Natural killer cell treated with Interleukin-12 subunit alpha and Interleukin-12 subunit beta and Interleukin-15 and Interleukin-18, amount 100 ng/mL, for 72 hours (primary cell): ENCODE data around the gene UBR1. TPM values are rescaled to one million over a fixed set of nuclear protein-coding genes. Genes with fewer than 3 reads are reported as not detected.

ENCODE experiments used
- ATAC-seq, 2 donors: fragments of 150-1000 bp; cut with Tn5 transposase in 1 of 2; sonication (Bioruptor Pico), chemical (Tn5 transposase) in 1 of 2; 2 replicates each; pipeline ENCODE4 v1.10.0; 2021
- DNase-seq: peaks from one replicate; pipeline ENCODE4 v3.0.0; 2022; ENCODE audit warnings: low spot score
- H3K27ac Mint-ChIP-seq, 2 donors: 1 replicate in 1 of 2; 2 replicates in 1 of 2; pipeline ENCODE4 v1.8.0; 2022; ENCODE audit warnings: mixed read lengths in 2 of 2, mild to moderate bottlenecking in 1 of 2, moderate library complexity in 1 of 2
- H3K27me3 Mint-ChIP-seq, 2 donors: 1 replicate in 1 of 2; 2 replicates in 1 of 2; pipeline ENCODE4 v1.8.0; 2022; ENCODE audit warnings: mixed read lengths in 2 of 2
- H3K36me3 Mint-ChIP-seq: one replicate; pipeline ENCODE4 v1.8.0; 2022; ENCODE audit warnings: mixed read lengths
- H3K4me1 Mint-ChIP-seq, 2 donors: 1 replicate in 1 of 2; 2 replicates in 1 of 2; pipeline ENCODE4 v1.8.0; 2022; ENCODE audit warnings: low read depth in 2 of 2, mixed read lengths in 2 of 2, mild to moderate bottlenecking in 1 of 2
- H3K4me3 Mint-ChIP-seq: one replicate; pipeline ENCODE4 v1.8.0; 2022; ENCODE audit warnings: mixed read lengths
- H3K9me3 Mint-ChIP-seq: 2 replicates; pipeline ENCODE4 v1.8.0; 2022; ENCODE audit warnings: mixed read lengths
- total RNA-seq, 2 donors: library from RNA; stranded (reverse); gene quantifications; one replicate each; pipeline ENCODE4 v1.2.3, GENCODE V29; 2022

Gene UBR1
- total RNA-seq, 2 donors from 2014 or later, result 56.4 to 59.4 TPM

DNA sequence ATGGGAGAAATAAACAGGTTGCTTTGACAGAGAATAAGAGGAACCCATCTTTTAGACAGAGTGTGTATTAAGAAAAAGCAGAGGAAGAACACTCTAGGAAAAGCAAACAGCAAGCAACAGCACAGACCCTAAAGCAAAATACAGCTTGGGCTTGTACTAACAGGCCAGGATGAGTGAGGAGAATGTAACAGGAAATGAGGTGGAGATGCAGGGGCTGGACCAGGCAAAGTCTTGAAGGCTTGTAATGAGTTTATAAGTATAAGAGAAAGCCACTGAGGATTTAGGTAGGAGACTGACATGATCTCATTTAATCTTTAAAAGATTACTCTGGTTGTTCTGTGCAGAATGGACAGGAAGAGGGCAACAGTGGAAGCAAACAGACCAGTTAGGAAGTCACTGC, 4.9 kb downstream of the UBR1 start:
- H3K9me3 Mint-ChIP-seq, result no peaks in the 10 kb centered on the region
- H3K27me3 Mint-ChIP-seq, result no peaks in the 10 kb centered on the region
- ATAC-seq, result no peak
- no peak overlapping the region for H3K4me3 Mint-ChIP-seq
- H3K4me1 Mint-ChIP-seq, result peaks cover 61 to 73% of the 10 kb centered on the region in 2 donors
- H3K27ac Mint-ChIP-seq, result peak overlapping the region in 1 of 2 donors; percentile 61
- peaks cover 45% of the 10 kb centered on the region for H3K36me3 Mint-ChIP-seq
- DNase-seq, result no peak

DNA sequence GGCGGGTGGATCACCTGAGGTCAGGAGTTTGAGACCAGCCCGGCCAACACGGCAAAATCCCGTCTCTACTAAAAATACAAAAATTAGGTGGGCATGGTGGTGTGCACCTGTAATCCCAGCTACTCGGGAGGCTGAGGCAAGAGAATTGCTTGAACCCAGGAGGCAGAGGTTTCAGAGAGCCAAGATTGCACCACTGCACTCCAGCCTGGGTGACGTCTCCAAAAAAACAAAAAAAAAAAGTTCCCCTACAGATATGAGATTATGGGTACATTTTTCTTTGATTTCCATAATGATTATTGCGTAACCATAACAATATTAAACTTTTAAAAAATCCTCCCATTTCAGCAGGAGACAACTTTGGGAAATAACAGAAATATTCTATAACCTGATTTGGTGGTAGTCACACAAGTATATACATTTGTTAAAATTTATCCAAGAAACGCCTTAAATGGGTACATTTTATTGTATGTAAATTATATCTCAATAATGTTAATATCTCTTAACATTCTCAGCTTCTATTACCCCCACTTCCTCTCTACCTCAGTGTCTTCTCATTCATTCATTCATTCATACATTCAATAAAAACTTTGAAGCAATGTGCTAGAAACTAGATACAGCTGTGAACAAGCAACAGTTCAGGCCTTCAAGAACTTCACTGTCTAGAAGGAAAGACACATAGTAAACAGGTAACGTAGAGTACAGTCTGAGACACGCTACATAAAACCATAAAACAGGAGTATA, 6.6 kb downstream of the UBR1 start:
- Mint-ChIP-seq H3K9me3 (no peaks in the 10 kb centered on the region), H3K4me3 (no peak overlapping the region)

DNA sequence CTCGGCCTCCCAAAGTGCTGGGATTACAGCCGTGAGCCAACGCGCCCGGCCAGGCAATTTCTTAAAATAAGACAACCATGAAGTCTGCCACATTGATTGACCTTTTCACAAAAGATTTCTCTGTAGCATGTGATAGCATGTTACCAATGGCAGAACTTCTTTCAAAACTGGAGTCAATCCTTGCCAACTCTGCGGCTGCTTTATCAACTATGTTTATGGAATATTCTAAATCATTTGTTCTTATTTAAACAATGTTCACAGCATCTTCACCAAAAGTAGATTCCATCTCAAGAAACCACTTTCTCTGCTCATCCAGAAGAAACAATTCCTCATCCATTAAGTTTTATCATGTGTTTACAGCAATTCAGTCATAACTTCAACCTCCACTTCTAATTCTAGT, 9.4 kb downstream of the UBR1 start:
- DNase-seq (no peak), ATAC-seq (no peak)
- Mint-ChIP-seq H3K4me3 (no peak overlapping the region), H3K27ac (no peak overlapping the region), H3K36me3 (peaks cover 25% of the 10 kb centered on the region), H3K27me3 (no peaks in the 10 kb centered on the region), H3K4me1 (peaks cover 43 to 64% of the 10 kb centered on the region in 2 donors), H3K9me3 (no peaks in the 10 kb centered on the region)

More for the DNA sequence above, 6.6 kb downstream of the UBR1 start:
- peaks cover 61 to 80% of the 10 kb centered on the region in 2 donors for H3K4me1 Mint-ChIP-seq
- peaks cover 39% of the 10 kb centered on the region for H3K36me3 Mint-ChIP-seq
- no peak for DNase-seq
- no peak for ATAC-seq
- H3K27me3 Mint-ChIP-seq, result no peaks in the 10 kb centered on the region
- no peak overlapping the region for H3K27ac Mint-ChIP-seq

DNA sequence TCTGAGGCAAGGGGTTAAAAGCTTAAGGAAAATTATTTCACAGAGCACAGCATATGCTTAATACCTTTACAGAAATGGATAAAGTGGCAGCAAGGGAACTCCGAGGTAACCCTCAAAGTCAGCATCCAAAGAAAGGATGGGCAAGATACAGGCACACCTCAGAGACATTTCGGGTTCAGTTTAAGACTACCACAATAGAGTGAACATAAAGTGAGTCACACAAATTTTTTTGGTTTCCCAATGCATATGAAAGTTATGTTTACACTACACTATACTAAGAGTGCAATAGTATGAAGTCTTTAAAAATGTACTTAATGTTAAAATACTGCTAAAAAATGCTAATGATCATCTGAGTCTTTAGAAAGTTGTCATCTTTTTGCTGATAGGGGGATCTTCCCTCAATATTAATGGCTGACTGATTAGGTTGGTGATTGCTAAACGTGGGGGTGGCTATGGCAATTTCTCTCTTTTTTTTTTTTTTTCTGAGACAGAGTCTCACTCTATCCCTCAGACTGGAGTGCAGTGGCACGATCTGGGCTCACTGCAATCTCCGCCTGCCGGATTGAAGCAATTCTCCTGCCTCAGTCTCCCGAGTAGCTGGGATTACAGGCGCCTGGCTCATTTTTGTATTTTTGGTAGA, 10.0 kb downstream of the UBR1 start:
- peaks cover 20% of the 10 kb centered on the region for H3K36me3 Mint-ChIP-seq
- H3K27ac Mint-ChIP-seq, result no peak overlapping the region
- H3K9me3 Mint-ChIP-seq, result no peaks in the 10 kb centered on the region
- H3K27me3 Mint-ChIP-seq, result no peaks in the 10 kb centered on the region
- no peak overlapping the region for H3K4me3 Mint-ChIP-seq
- peaks cover 37 to 58% of the 10 kb centered on the region in 2 donors for H3K4me1 Mint-ChIP-seq
- no peak for DNase-seq
- no peak for ATAC-seq

DNA sequence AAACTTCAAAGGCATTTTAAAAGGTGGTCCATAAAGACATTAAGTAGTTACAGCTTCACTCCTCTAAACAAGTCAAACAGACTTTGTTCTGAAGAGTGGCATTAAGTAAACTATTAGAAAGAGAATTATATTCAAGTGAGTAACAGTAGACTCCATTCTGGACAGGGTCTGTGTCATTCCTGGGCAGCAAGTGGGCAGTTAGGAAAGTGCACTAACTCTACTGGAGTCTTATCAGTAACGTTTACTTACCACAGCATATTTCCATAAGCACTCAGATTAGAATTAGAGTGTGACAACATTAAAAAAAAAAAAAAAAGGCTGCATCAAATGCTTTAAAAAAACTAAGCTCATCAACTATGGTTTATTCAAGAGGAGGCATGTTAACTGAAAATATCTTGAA, 10.6 kb downstream of the UBR1 start:
- ATAC-seq (no peak), DNase-seq (no peak)
- Mint-ChIP-seq H3K27me3 (no peaks in the 10 kb centered on the region), H3K36me3 (peaks cover 16% of the 10 kb centered on the region), H3K27ac (peak overlapping the region in 1 of 2 donors; percentile 18), H3K4me1 (peaks cover 34 to 52% of the 10 kb centered on the region in 2 donors), H3K9me3 (no peaks in the 10 kb centered on the region), H3K4me3 (no peak overlapping the region)

DNA sequence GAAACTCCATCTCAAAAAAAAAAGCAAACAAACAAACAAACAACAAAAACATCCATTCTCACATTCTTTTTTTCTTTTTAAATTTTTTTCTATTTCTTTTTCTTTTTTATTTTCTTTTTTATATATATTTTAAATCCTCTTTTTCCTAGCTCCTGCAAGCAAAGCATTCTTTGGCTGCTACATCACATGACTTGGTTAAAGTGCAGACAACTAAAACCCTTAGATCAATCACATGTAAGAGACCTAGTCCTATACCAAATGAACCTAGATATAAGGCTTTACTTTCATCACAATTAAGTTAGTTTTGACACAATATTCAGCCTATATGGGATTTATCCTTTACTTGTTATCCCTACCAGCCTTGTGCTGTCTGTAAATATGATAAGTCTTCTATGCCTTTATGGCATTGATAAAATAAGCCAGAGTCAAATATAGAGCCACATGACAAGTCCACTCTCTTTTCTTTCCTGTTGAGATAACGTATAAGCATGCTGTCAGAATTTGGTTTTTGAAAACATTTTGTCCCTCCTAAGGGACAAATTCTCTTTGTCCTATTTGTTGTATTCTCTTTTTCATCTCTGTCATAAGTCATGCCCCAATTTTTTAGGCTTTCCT, 11.3 kb downstream of the UBR1 start:
- Mint-ChIP-seq H3K27ac (peak overlapping the region in 1 of 2 donors; percentile 38), H3K36me3 (peaks cover 13% of the 10 kb centered on the region), H3K9me3 (no peaks in the 10 kb centered on the region), H3K4me3 (no peak overlapping the region), H3K27me3 (no peaks in the 10 kb centered on the region), H3K4me1 (peaks cover 35 to 51% of the 10 kb centered on the region in 2 donors)
- ATAC-seq (no peak), DNase-seq (no peak)

DNA sequence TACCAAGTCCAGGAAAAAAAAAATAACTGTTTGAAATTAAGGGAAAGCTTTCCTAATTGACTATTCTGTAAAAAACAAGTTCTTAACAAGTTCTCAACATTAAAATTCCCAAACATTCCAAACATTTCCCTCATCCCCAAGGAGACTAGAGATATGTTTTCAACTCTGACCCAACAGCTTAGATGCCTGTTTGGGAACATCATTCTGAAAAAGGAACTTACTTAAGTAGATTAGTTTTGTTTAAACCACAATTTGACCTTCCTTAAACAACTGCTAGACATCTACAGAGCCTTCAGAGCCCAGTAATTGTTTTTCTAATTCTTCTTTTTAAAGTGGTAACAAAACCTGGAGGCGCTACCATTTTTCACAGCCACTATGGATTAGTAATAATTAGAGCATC, 12.8 kb downstream of the UBR1 start:
- no peak overlapping the region for H3K4me3 Mint-ChIP-seq
- no peaks in the 10 kb centered on the region for H3K9me3 Mint-ChIP-seq
- DNase-seq (no peak), ATAC-seq (no peak)
- H3K4me1 Mint-ChIP-seq, result peaks cover 37 to 46% of the 10 kb centered on the region in 2 donors
- H3K27ac Mint-ChIP-seq, result no peak overlapping the region
- H3K36me3 Mint-ChIP-seq, result peaks cover 13% of the 10 kb centered on the region
- no peaks in the 10 kb centered on the region for H3K27me3 Mint-ChIP-seq

DNA sequence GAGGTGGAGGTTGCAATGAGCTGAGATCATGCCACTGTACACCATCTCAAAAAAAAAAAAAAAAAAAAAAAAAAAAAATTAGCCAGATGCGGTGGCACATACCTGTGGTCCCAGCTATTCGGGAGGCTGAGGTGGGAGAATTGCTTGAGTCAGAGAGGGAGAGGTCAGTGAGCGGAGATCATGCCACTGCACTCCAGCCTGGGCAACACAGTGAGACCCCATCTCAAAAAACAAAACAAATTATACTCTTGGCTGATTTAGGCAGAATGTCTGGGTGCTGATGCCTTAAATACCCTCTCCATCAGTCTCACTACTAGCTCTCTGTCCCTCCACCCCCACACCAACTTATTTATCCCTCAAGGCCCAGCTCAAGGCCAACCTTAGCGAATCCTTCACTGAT, 14.0 kb downstream of the UBR1 start:
- no peak overlapping the region for H3K27ac Mint-ChIP-seq
- DNase-seq (no peak), ATAC-seq (no peak)
- H3K4me1 Mint-ChIP-seq, result peaks cover 34 to 38% of the 10 kb centered on the region in 2 donors
- H3K4me3 Mint-ChIP-seq, result no peak overlapping the region
- H3K36me3 Mint-ChIP-seq, result peaks cover 5% of the 10 kb centered on the region
- H3K27me3 Mint-ChIP-seq, result no peaks in the 10 kb centered on the region
- no peaks in the 10 kb centered on the region for H3K9me3 Mint-ChIP-seq

DNA sequence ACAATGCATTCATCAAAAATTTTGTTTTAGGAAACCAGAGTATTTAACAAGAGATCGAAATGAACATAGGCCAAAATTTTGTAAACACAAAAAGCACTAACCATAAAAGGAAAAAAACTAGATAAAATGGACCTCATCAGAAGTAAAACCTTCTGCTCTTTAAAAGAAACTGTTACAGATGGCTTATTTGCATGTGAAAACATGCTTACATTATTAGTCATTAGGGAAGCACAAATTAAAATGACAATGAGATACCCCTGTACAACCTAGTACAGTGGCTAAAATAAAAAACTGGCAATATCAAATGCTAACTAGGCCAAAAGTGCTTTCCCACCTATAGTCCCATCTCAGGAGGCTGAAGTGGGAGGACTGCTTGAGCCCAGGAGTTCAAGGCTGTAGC, 19.3 kb downstream of the UBR1 start:
- H3K36me3 Mint-ChIP-seq, result peaks cover 16% of the 10 kb centered on the region
- no peak for DNase-seq

DNA sequence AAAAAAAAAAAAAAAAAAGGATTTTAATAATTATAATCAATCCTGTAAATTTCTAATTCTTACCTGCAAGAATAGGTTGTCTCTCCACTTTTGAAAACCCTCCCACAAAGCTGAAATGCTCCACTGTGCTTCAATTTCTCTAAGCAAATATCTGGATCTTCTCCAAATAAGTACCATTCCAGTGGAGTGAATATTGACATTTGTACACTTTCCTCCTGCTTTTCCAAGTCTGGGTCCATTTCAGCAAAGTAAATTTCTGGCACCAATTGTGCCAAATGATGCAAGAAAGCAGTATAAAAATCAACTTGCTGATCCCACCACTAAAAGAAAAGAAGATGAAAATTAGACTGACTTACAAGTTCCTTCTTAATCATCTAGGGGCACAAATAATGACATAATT, 19.9 kb downstream of the UBR1 start:
- Mint-ChIP-seq H3K36me3 (peaks cover 16% of the 10 kb centered on the region), H3K27ac (peak overlapping the region in 1 of 2 donors; percentile 10)

More for the DNA sequence above, 19.3 kb downstream of the UBR1 start:
- H3K9me3 Mint-ChIP-seq, result no peaks in the 10 kb centered on the region
- H3K27me3 Mint-ChIP-seq, result no peaks in the 10 kb centered on the region
- H3K4me1 Mint-ChIP-seq, result peaks cover 21 to 24% of the 10 kb centered on the region in 2 donors
- ATAC-seq, result no peak
- H3K27ac Mint-ChIP-seq, result peak overlapping the region in 1 of 2 donors; percentile 10
- H3K4me3 Mint-ChIP-seq, result no peak overlapping the region

DNA sequence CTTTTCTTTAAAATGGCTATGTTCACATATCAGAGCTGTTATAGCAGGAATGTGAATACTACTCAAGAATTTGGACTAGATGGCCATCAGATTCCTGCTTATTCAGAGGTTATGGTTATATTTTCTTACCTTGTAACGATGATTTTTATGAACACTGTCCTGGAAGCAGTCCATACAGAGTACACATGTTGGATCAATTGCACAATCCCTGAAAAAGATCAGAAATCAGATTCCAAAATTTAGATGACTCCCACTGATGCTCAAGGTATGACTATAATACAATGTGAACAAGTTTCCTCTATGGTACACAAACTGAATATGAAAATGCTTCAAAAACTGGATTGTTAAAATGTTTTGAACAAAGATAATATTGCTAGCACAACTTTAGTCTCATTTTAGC, 23.3 kb downstream of the UBR1 start:
- no peaks in the 10 kb centered on the region for H3K27me3 Mint-ChIP-seq
- no peaks in the 10 kb centered on the region for H3K9me3 Mint-ChIP-seq
- H3K4me3 Mint-ChIP-seq, result no peak overlapping the region
- ATAC-seq (no peak), DNase-seq (no peak)
- H3K27ac Mint-ChIP-seq, result no peak overlapping the region
- peaks cover 22% of the 10 kb centered on the region for H3K36me3 Mint-ChIP-seq
- H3K4me1 Mint-ChIP-seq, result peaks cover 23 to 31% of the 10 kb centered on the region in 2 donors

More for the DNA sequence above, 19.9 kb downstream of the UBR1 start:
- Mint-ChIP-seq H3K27me3 (no peaks in the 10 kb centered on the region), H3K9me3 (no peaks in the 10 kb centered on the region), H3K4me1 (peaks cover 21 to 24% of the 10 kb centered on the region in 2 donors), H3K4me3 (no peak overlapping the region)
- DNase-seq (no peak), ATAC-seq (no peak)

DNA sequence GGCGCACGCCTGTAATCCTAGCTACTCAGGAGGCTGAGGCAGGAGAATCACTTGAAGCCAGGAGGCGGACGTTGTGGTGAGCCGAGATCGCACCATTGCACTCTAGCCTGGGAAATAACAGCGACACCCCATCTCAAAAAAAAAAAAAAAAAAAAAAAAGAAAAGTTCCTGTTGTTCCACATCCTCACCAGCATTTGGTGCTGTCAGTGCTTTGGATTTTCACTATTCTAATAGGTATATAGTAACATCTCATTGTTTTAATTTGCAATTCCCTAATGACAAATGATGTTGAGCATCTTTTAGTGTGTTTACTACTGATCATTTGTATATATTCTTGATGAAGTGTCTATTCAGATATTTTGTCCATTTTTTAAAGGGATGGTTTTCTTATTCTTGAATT, 24.6 kb downstream of the UBR1 start:
- ATAC-seq, result no peak
- Mint-ChIP-seq H3K9me3 (no peaks in the 10 kb centered on the region), H3K27ac (no peak overlapping the region), H3K27me3 (no peaks in the 10 kb centered on the region), H3K36me3 (peaks cover 18% of the 10 kb centered on the region), H3K4me3 (no peak overlapping the region), H3K4me1 (peaks cover 16 to 25% of the 10 kb centered on the region in 2 donors)
- no peak for DNase-seq

DNA sequence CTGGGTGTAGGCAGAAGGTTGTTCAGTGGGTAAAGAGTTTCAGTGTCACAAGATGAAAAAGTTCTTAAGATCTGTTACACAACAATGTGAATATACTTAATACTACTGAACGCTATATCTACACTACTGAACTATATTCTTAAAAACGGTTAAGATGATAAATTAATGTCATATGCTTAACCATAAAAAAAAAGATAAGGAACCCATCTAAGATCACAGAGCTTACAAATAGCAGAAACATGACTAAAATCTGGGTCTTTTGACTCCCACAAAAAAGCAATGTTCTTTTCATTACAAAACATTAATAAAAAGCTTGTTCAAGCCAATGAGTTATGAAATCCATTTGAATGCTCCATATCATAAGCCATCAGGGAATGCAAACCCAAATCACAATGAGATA, 34.4 kb downstream of the UBR1 start:
- DNase-seq (no peak), ATAC-seq (no peak)
- no peak overlapping the region for H3K27ac Mint-ChIP-seq
- no peaks in the 10 kb centered on the region for H3K9me3 Mint-ChIP-seq
- no peaks in the 10 kb centered on the region for H3K27me3 Mint-ChIP-seq
- H3K4me1 Mint-ChIP-seq, result peaks cover 2 to 7% of the 10 kb centered on the region in 2 donors
- peaks cover 23% of the 10 kb centered on the region for H3K36me3 Mint-ChIP-seq
- no peak overlapping the region for H3K4me3 Mint-ChIP-seq

DNA sequence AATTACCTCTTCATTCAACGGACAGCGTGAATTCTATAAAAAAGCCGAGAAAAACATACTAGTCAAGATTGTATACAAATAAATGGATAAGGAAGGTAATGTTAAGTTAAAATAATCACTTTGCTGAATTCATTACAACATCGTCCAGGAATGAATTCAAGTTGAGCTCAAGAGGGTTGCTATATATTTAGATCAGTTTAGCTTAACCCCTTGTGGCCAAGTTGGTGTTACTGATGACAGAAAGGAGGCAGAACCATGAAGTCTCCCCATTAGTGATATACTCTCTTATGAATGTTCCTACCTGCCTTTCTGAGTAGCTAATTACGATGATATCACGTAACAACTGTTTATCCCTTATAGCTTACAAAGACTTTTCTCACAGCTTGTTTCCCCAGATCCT, 34.9 kb downstream of the UBR1 start:
- H3K27me3 Mint-ChIP-seq, result no peaks in the 10 kb centered on the region
- ATAC-seq (no peak), DNase-seq (no peak)
- H3K27ac Mint-ChIP-seq, result no peak overlapping the region
- H3K36me3 Mint-ChIP-seq, result peaks cover 29% of the 10 kb centered on the region
- no peaks in the 10 kb centered on the region for H3K9me3 Mint-ChIP-seq
- H3K4me1 Mint-ChIP-seq, result peaks cover 2 to 7% of the 10 kb centered on the region in 2 donors
- H3K4me3 Mint-ChIP-seq, result no peak overlapping the region
